Measurements from ENCODE around the gene MTARC2.
"Not testable (repeated sequence)": the region's sequence is repeated elsewhere in the genome, so short reads cannot be mapped to it uniquely, and the experiment has no call there.

The MTARC2 gene

GRCh38 chr1:220748089-220748934, at the start of gene MTARC2:
Gene MTARC2, plus strand, starts transcription at chr1:220748322. Its CDS starts 210 bp downstream, at chr1:220748532.
- peak in 1 of 2 donors; percentile 21 for DNase-seq

DNA sequence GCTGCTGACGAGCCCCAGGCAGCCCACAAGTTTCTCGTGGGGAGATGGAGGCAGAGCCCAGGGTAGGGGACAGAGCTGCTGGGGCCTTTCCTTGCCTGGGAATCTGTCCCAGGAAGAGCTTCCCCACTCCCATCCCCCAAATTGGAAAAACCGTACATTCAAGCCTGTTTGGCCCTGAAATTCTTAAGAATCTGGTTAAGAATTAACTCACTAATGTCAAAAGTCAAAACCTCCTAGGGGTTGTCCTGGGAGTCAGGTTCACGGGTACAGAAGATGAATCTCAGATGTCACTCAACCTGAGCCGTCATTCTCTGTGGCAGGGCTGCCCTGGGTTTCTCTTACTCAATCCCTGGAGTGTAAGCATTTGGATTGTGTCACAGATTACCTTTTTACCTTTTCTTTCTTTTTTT, 49.5 kb upstream of the MTARC2 start:
- no peak for DNase-seq

DNA sequence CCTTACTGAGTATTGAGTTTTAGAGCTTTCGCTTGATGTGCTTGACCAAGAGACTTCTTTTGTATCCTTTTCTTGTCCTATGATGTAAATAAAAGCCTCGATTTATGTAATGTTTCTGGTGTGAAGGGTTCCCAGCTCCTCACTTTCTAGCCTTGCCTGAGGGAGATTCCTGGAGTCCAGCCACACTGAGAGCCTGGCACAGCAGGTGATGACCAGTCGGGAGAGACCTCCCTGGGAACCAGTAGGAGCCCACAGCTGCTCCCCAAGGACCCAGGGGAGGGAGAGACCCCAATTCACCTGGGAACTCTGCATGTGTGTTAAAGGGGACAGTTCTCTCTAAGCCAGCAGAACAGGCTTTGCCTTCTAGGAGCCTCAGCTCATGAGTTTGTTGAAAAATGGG, 49.1 kb upstream of the MTARC2 start:
- no peak for DNase-seq

GRCh38 chr1:220700556-220701179, 47.5 kb upstream of the MTARC2 start:
- no peak for DNase-seq

- no peak for DNase-seq
Observed at GRCh38 chr1:220701974-220702373, 46.1 kb upstream of the MTARC2 start.

DNA sequence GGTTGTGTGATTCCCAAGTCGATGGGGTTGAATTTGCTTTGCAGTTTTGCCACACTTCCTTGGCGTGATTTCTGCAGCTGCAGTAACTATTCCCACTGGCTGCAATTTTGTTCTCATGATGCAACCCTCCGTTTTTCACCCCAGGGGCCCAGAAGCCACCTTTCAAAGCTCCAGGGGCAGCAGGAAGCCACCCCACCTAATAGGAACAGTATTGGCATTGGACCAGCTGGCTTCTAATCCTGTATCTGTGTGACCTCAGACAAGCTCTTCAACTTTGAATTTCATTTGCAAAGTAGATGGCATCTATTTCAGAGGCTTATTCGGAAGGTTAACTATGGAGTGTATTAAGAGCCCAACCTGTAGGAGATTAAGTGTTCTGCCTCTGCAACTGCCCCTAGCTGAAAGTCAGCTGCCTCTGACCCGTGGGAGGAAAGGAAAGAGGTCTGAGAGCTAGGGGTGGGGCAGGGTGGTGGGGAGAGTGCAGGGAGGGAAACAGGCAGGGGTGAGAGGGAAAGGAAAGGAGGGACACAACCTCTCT, 45.3 kb upstream of the MTARC2 start:
- no peak for DNase-seq

GRCh38 chr1:220703305-220703704, 44.8 kb upstream of the MTARC2 start:
- no peak for DNase-seq

GRCh38 chr1:220705782-220706181, 42.3 kb upstream of the MTARC2 start:
- no peak for DNase-seq

DNA sequence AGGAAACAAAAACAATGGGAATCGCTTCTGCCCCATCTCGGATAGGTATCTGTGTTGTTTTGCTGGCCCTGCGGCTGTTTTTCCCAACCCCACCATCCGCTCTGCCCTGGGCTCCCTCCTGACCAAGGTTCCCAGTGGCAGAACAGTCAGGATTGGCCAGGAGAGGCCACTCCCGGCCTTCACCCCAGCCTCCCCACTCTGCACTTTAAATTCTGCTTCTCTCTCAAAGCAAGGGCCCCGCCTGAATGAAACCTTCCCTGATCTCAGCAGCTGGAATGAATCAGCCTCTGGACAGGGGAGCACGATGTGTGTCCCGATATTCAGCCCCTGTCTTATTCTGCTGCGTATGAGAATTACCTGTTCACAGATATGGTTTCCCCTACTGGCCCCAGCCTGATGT, 41.6 kb upstream of the MTARC2 start:
- DNase-seq: no peak

GRCh38 chr1:220707160-220707559, 41.0 kb upstream of the MTARC2 start:
- no peak for DNase-seq

DNA sequence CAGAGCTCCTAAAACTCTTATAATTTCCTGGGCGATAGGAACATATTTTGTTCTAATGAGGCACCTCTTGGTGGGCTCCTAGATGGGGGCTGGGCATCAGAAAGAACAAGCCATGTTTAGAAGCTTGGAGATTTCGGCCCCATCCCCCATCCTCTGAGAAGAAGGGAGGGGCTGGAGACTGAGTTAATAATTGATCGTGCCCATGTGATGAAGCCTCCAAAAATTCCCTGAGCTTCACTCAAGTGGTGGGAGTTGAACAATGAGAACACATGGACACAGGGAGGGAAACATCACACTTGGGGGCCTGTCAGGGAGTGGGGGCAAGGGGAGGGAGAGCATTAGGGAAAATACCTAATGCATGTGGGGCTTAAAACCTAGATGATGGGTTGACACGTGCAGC, 39.9 kb upstream of the MTARC2 start:
- no peak for DNase-seq

GRCh38 chr1:220708936-220709801, 39.0 kb upstream of the MTARC2 start:
- DNase-seq: no peak

GRCh38 chr1:220710333-220710732, 37.8 kb upstream of the MTARC2 start:
- no peak for DNase-seq

- DNase-seq: peak in 1 of 2 donors; percentile 11
Observed at GRCh38 chr1:220711056-220711809, 36.9 kb upstream of the MTARC2 start.

DNA sequence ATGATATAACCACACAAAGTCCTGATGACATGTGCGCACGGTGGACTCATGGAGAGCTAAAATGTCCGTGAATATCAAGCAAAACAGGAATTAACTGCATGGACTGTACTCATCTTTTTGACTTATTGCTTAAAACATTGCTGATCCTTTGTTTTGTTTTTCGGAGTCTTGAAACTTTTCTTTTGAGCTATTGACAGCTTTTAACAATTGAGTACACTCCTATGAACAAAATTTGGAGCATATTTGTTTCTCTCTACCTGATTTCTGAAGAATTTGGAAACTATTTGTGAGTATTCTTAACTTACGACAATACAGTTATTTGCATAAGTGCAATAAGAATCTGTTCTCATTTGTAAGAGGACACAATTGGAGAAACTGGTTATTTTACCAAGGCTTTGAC, 32.1 kb upstream of the MTARC2 start:
- DNase-seq: not testable (repeated sequence)

- DNase-seq: no peak
Observed at GRCh38 chr1:220717800-220718640, 30.1 kb upstream of the MTARC2 start.

DNA sequence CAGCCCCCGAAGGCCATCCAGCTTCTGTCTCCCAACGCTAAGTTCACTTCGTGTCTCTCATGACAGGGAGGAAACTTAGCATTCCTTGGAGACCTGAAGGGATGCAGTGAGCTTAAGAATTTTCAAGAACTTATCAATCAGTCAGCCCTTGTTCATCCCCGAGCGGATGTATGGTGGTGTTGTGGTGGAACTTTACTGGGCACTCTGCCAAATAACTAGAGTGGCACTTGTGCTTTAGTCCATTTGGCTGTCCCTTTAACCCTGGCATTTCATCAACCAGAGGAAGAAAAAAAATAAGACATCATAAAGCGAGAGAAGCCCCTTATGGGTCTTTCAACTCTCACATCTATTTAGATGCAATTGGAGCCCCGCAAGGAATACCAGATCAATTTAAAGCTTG, 26.9 kb upstream of the MTARC2 start:
- DNase-seq: not testable (repeated sequence)

GRCh38 chr1:220726634-220727033, 21.5 kb upstream of the MTARC2 start:
- DNase-seq: no peak

DNA sequence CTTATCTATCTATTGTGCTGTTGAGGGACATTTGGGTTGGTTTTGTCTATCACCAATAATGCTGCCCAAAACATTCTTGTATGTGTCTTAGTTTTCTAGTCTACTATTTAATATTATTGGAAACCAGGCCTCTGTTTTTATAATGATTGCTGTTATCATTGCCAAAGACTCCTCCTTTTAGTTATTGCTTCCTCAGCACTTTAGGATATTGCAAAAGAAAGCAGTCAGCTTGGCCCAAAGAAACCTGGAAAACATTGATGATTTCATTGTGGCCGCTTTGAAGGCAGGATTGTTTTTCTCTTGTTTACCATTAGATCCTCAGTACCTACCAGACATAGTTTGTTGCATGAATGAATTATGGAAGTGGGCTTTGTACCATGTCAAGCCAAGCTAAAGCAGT, 20.6 kb upstream of the MTARC2 start:
- no peak for DNase-seq

DNA sequence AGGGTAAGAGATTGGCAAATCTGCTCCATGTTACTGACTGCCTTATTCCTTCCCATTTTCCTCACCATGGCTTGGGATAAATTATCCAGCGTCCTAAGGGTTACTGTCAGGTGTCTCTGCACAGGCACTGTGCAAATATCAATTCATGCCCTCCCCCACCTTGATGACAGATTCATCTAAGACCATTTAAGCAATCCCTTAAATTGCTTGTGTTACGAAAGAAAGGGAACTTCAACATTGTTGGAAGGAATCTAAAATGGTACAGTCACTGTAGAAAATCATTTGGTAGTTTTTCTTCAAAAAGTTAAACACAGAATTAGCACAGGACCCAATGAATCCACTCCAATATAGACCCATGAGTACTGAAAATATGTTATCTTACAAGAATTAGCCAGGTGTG, 17.6 kb upstream of the MTARC2 start:
- no peak for DNase-seq

- no peak for DNase-seq
Observed at GRCh38 chr1:220732137-220732536, 16.0 kb upstream of the MTARC2 start.

Measured in CD4-positive, alpha-beta T cell treated with Interleukin-1 beta for 1 hour (primary cell).